Loucy (cell line): ENCODE measurements around the gene OLFM1.

ENCODE experiments used
- CTCF ChIP-seq: fragments of 200-600 bp; sonication (generic); conservative IDR thresholded peaks from 2 replicates; pipeline ENCODE4 v1.5.1; 2014; ENCODE audit warnings: mild to moderate bottlenecking, antibody characterized with exemption, low read length
- EZH2phosphoT487 ChIP-seq: fragments of 200-600 bp; IDR thresholded peaks from 2 replicates; pipeline ENCODE4 v1.6.1; 2018; ENCODE audit warnings: antibody characterized with exemption, mild to moderate bottlenecking, moderate library complexity, borderline replicate concordance

GRCh38 chr9:135100725-135101410, 13.4 kb downstream of the OLFM1 start:
- TF ChIP-seq CTCF = no peak
- no peak for TF ChIP-seq EZH2phosphoT487
